Left lung (tissue), 14 donors: ENCODE data around the gene OR2T1. TPM values are rescaled to one million over a fixed set of nuclear protein-coding genes. Genes with fewer than 3 reads are reported as not detected.

Experiments used
- ATAC-seq: fragments of 200-7000 bp; cut with Tn5 transposase; one replicate; pipeline ENCODE4 v1.9.1; 2020; ENCODE audit warnings: moderate library complexity
- DNase-seq, 4 donors: peaks; one replicate each; pipeline ENCODE4 v3.0.0-alpha.2; 2013 to 2020
- H3K27ac ChIP-seq, 2 donors: fragments of 200-600 bp; sonication (generic) in 1 of 2; one replicate each; pipeline versions ENCODE4 v1.5.0 to v1.8.0; 2020 to 2021
- H3K27me3 ChIP-seq, 2 donors: fragments of 200-600 bp; sonication (generic) in 1 of 2; one replicate each; pipeline versions ENCODE4 v1.5.0 to v1.8.0; 2020 to 2021
- H3K36me3 ChIP-seq, 2 donors: fragments of 200-600 bp; sonication (generic) in 1 of 2; one replicate each; pipeline versions ENCODE4 v1.5.0 to v1.8.0; 2020 to 2021
- H3K4me1 ChIP-seq, 2 donors: fragments of 200-600 bp; one replicate each; pipeline ENCODE4 v1.8.0; 2021
- H3K4me3 ChIP-seq, 2 donors: fragments of 200-600 bp; sonication (generic) in 1 of 2; one replicate each; pipeline versions ENCODE4 v1.5.0 to v1.8.0; 2020 to 2021; ENCODE audit warnings: mild to moderate bottlenecking in 1 of 2
- H3K9me3 ChIP-seq, 2 donors: fragments of 200-600 bp; sonication (generic) in 1 of 2; one replicate each; pipeline versions ENCODE4 v1.5.0 to v1.8.0; 2020 to 2021
- CTCF ChIP-seq, 2 donors: fragments of 200-600 bp; sonication (generic) in 1 of 2; IDR thresholded peaks; one replicate each; pipeline versions ENCODE4 v1.5.0 to v1.8.0; 2021; ENCODE audit warnings: antibody characterized with exemption in 2 of 2
- intact Hi-C, 2 donors: fragments of 100-400 bp; cut with DNase I; formaldehyde crosslinking; loops; one replicate each; pipeline versions ENCODE4 v1.11.2 to v1.14.2; 2022
- long read RNA-seq, 12 donors: library from polyadenylated mRNA in 2 of 12; unstranded in 2 of 12; transcript quantifications; one replicate each; pipeline ENCODE4 v2.0.0 and lab custom pipeline, GENCODE V29; 2019 to 2026
- polyA plus RNA-seq, 6 donors: library from polyadenylated mRNA; unstranded; fragments of 120-200 nt; gene quantifications; one replicate each; pipeline ENCODE4 v1.2.1, GENCODE V29; 2013; ENCODE audit not compliant: insufficient read length in 6 of 6
- total RNA-seq, 2 donors: library from RNA; stranded (reverse); fragmentation: NEBNext Ultra II Directional; extraction: Animal tissue kit (Norgen Biotek cat#: 25700); gene quantifications; one replicate each; pipeline ENCODE4 v1.2.1, GENCODE V29; 2021
- donor health status: DM: no; HTN: yes; CAD: no.
- donor health status: DM: no; HTN: no; CAD: no.

Gene OR2T1, protein sequence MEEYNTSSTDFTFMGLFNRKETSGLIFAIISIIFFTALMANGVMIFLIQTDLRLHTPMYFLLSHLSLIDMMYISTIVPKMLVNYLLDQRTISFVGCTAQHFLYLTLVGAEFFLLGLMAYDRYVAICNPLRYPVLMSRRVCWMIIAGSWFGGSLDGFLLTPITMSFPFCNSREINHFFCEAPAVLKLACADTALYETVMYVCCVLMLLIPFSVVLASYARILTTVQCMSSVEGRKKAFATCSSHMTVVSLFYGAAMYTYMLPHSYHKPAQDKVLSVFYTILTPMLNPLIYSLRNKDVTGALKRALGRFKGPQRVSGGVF
- total RNA-seq (not detected), polyA plus RNA-seq (not detected)
- long read RNA-seq, donor 1 = 0 reads
- long read RNA-seq, donor 2 = 0 reads
- long read RNA-seq, donor 3 = 0 reads
- long read RNA-seq, donor 4 = 0 reads
- long read RNA-seq, donor 5 = 0 reads
- long read RNA-seq, donor 6 = 0 reads
- long read RNA-seq, donor 7 = 0 reads
- long read RNA-seq, donor 8 = 0 reads
- long read RNA-seq, donor 9 = 0 reads
- long read RNA-seq, donor 10 = 0 reads
- long read RNA-seq, donor 11 = 0 reads
- long read RNA-seq, donor 12 = 0 reads

- TF ChIP-seq CTCF (IDR thresholded peaks at IDR 0.05) = no peak
- DNase-seq (no peak), ATAC-seq (no peak)
- Histone ChIP-seq H3K36me3 (no peaks in the 10 kb centered on the region), H3K27ac (no peak within 1 kb of the TSS), H3K4me3 (no peak within 1 kb of the TSS), H3K27me3 (no peaks in the 10 kb centered on the region), H3K4me1 (no peaks in the 10 kb centered on the region), H3K9me3 (no peaks in the 10 kb centered on the region)
- intact Hi-C loops = no loop called here
Measured at GRCh38 chr1:248402748-248403147, at the start of gene OR2T1. TSS of gene OR2T1 (plus strand) at chr1:248403048. CDS start at chr1:248406148, 3,100 bp downstream.

DNA sequence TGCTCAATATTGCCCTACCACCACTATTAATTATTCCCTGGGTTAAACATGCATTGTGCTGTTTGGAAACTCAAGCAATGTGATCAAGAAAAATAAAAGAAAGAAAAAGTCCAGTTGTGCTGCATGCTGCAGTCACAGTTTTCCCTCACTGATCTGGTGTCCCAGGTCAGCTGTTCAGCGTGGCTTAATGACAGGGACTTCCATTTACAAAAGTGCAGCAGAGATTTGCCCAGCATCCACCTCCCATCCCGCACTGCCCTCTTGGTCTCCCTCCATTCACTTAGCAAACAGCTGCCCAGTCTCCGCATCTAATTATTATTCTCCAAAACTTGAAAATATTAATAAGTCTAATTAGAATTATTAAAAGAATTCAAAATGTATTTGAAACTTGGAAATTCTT, 43.4 kb upstream of the OR2T1 start:
- Histone ChIP-seq H3K27ac (no peak overlapping the region), H3K4me1 (no peaks in the 10 kb centered on the region), H3K27me3 (no peaks in the 10 kb centered on the region), H3K36me3 (no peaks in the 10 kb centered on the region), H3K4me3 (no peak overlapping the region), H3K9me3 (peaks cover 0 to 2% of the 10 kb centered on the region in 2 donors)
- DNase-seq (no peak), ATAC-seq (no peak)
- intact Hi-C loops = no loop called here
- TF ChIP-seq CTCF (IDR thresholded peaks at IDR 0.05) = no peak

- Histone ChIP-seq H3K27ac (no peak within 1 kb of the TSS), H3K4me1 (no peaks in the 10 kb centered on the region), H3K27me3 (no peaks in the 10 kb centered on the region), H3K9me3 (peaks cover 0 to 2% of the 10 kb centered on the region in 2 donors), H3K4me3 (no peak within 1 kb of the TSS), H3K36me3 (no peaks in the 10 kb centered on the region)
- intact Hi-C loops = no loop called here
- TF ChIP-seq CTCF (IDR thresholded peaks at IDR 0.05) = no peak
- no peak for DNase-seq
- ATAC-seq = no peak
Measured at GRCh38 chr1:248361121-248361715, 41.6 kb upstream of the OR2T1 start, which contains the start of gene OR2T4. TSS of gene OR2T4 (plus strand) at chr1:248361665. CDS start at chr1:248361665, 0 bp downstream.

DNA sequence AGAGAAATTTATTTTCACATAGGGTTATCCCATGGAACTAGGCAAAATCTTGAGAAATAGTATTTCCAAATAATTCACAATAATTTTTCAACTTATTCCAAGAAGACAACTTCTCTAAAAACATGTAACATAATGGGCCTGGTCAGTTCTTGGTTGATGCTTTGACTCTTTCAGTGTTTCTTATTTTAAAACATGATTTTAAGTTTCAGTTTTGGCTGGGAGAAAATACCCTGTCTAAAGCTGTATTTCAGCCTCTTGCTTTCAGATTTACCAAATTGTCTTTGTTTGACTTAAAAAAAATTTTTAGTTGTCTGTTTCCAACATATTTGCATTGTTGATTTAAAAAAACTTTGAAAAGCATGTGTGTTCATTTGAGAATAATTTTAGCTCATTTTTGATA, 36.2 kb upstream of the OR2T1 start:
- no peak for ATAC-seq
- H3K36me3 ChIP-seq = no peaks in the 10 kb centered on the region
- H3K9me3 ChIP-seq = peaks cover 0 to 2% of the 10 kb centered on the region in 2 donors
- H3K27ac ChIP-seq = no peak overlapping the region
- H3K27me3 ChIP-seq = no peaks in the 10 kb centered on the region
- no peak for DNase-seq
- intact Hi-C loops = no loop called here
- no peak overlapping the region for H3K4me3 ChIP-seq
- no peaks in the 10 kb centered on the region for H3K4me1 ChIP-seq
- no peak for TF ChIP-seq CTCF (IDR thresholded peaks at IDR 0.05)

DNA sequence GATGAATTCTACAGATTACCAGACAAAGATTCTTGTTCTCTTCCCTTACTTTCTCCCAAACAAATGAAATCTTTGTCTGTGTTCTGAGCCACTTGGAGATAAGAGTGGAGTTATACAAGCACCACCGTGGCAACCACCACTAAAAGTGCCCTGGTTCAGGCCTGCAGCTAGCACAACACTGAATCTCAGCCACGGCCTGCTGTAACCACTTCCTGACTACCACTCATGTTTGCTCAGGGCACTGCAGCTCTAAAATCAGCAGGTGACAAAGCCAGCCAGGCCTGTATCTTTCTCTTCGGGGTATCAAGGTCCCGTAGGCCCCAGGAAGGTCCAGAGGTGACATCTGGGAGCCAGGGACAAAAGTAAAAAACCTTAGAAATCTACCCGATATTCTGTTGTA, 30.5 kb upstream of the OR2T1 start:
- Histone ChIP-seq H3K27ac (no peak overlapping the region), H3K27me3 (no peaks in the 10 kb centered on the region), H3K4me3 (no peak overlapping the region), H3K4me1 (no peaks in the 10 kb centered on the region), H3K36me3 (no peaks in the 10 kb centered on the region), H3K9me3 (no peaks in the 10 kb centered on the region)
- DNase-seq (no peak), ATAC-seq (no peak)
- intact Hi-C loops = no loop called here
- TF ChIP-seq CTCF (IDR thresholded peaks at IDR 0.05) = no peak
